Kidney capillary endothelial cell (primary cell): ENCODE results near the gene DOCK8.
"Not testable (repeated sequence)": the region's sequence is repeated elsewhere in the genome, so short reads cannot be mapped to it uniquely, and the experiment has no call there.

ENCODE experiments used
- DNase-seq: peaks from one replicate; pipeline ENCODE4 v3.0.0-alpha.2; 2018; ENCODE audit warnings: low spot score

The DOCK8 gene

DNA sequence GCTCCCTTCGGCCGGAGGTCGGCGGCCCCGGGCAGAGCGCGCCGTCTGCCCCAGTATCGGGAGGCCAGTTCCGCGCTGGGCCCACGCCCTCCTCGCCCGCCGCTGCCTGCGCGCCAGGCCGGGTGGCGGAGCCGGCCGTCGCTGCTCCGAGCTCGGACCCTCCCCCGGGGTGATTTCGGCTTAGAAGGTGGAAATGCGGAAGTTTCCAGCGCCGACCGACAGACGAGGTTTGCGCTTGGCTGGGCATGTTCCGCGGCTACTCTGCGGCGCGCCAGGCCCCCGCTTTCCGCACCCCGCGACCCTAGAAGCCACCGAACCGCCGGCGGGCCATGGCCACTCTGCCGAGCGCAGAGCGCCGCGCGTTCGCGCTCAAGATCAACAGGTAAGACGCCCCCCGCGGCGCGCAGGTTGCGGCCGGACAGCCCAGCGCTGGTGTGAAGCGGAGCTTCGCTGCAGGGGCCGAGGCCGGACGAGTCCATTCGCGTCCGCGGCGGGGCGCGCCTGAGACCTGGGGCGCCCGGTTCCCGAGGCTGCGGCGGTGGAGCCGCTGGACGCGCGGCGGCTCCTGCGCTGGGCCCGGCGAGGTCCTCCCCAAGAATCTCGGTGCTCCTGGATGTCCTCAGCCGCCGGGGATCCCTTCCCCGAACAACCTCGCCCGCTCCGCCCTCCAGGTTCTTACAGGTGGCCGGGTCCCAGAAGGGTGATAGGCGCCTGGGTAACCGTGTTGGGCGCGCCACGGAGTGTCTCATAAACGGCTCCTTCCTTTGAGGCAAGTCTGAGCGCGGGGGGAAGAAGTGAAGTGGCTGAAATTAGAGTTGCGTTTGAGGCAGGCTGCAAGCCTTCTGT is at the start of gene DOCK8:
DOCK8 (plus strand) TSS at position 218 of the 846 bp plus-strand sequence; CDS start at position 330, 112 bp downstream.
- DNase-seq, result peak; percentile 59

DNA sequence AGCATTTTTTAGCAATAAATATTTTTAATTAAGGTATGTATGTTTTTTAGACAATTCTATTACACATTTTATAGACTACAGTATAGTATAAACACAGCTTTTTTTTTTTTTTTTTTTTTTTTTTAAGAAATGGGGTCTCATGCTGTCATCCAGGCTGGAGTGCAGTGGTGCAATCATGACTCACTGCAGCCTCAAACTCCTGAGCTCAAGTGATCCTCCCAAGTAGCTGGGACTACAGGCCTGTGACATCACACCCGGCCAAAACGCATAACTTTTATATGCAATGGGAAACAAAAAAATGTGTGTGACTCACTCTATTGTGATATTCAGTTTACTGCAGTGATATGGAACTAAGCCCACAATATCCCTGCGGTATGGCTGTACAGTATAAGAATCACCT is 44.9 kb upstream of the DOCK8 start:
- DNase-seq, result not testable (repeated sequence)

DNA sequence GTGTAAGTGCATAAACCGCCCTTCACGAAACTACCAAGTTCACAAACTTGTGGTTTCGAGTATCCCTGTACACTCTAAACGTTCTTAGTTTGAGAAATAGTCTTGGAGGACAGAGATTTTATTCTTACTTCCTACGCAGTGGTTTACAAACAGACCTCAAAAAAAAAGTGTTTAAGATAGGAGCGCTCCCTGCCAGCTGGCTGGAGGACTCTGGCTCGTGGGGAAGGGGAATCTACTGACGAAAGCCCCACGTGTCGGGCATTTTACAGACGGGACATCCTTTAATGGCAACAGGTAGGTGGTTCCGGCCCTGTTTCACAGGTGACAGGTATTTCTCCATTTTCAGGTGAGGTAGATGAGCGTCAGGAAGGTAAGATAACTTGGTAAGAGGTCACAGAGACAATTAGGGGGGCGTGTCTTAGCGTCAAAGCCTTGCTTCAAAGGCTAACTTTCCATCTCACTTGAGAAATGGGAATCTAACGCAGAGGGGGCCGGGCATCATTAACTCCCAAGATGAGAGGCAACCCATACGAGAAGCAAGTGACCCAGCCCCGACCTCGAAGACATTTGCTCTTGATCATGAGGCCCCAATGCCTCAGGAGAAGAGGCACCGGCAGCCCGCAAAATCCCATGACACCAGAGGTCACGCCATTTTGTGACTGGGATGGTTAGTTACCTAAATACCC is 36.4 kb upstream of the DOCK8 start:
- DNase-seq, result not testable (repeated sequence)

DNA sequence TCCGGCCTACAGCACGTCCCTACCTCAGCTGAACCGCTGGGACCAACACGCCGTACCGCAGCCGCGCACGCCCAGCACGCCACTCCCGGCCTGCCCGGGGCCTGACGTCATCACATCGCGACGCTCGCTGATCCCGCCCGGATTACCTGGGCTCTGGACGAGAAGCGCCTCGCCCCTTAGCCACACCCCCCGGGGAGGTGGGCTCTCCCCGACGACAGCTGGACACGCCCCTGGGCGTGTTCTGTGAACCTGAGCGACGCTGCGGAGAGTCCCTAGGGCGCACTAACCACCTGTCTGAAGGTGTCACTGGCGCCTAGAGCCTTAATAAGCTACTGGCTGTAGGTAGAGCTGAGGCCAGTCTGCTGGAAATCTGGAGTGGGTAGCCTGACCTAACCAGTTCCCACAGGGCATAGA is 35.7 kb upstream of the DOCK8 start, which contains the start of gene ZNG1A:
ZNG1A (minus strand) TSS at position 87 of the 414 bp plus-strand sequence. CDS start 87 bp downstream, outside the sequence.
- peak; percentile 3 for DNase-seq

DNA sequence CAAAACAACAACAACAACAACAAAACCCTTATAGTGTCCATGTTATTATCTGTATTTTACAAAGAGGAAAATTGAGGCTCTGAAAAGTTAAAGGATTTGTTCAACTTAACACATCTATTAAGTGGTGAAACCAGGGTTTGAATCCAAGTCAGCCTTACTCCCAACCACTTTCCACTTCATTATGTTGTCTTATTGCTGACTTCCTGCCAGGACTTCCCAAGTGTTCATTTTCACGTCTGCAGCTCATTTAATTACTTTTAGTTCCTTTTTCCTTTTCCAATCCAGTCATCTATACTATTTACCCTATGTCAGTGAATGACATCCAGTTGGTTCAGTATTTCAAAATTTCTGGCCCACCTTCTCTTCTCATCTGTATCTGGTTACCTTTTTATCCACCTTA is 15.1 kb upstream of the DOCK8 start:
- not testable (repeated sequence) for DNase-seq

DNA sequence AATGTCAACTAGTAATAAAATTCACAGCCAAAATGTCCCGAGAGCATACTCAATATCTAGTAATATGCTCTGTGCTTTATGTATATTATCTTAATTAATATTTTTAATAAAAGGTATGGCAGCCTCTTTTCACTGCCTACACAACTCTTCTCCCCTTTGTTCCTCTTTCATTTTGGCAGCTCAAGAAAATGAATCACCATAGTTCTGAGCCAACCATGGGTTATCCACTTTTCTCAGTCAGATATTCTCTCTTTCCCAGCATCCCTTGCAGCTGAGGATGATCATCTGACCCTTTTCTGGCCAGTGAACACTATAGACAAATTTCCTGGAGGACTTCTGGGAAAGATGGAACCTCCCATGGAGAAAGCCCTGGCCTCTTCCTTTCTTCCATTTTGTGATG is 8.2 kb upstream of the DOCK8 start:
- no peak for DNase-seq

DNA sequence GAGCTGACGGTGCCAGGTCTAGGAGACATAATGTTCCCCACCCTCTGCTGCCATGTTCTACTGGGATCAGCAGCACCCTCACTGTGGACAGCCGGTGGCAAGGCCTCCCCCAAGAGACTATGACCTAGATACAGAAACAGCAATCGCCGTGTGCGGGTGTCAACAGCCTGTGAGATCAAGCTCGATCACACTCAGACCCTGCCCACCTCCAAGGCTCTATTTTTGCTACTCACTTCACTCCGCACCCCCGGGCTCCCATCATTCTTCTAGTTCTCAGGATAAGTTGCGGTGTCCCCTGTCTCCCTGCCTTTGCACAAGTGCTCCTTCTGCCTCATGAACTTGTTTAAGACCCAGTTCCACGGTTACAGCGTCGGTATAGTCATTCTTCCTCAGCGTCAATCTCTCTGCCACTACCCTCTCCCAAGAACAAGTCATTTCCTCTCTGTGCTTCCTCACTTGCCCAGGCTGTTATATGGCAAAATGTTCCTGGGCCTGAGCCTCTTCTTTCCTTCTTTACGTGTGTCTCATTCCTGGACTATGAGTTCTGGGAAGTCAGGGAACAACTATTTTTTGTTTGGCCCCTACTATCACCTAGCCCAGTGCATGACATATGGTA is 5.4 kb upstream of the DOCK8 start:
- peak; percentile 66 for DNase-seq

DNA sequence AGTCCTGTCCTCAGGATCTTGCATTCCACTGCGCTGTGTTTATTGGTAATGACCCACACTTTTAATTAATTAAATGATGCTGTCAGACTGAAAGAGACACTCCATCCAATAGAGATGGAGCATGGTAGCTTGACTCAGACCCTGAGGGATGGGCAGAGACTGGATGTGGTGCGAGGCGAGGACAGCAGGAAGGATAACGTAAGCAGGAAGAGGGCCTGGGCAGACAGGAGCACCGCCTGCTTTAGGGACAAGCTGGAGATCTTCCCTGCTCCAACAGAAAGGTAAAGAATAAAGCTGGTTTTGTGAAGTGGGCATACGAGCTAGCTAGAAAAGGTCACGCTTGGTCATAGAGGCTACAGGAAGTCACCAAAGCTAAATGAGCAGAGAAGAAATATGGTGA is 3.6 kb upstream of the DOCK8 start:
- DNase-seq, result no peak

DNA sequence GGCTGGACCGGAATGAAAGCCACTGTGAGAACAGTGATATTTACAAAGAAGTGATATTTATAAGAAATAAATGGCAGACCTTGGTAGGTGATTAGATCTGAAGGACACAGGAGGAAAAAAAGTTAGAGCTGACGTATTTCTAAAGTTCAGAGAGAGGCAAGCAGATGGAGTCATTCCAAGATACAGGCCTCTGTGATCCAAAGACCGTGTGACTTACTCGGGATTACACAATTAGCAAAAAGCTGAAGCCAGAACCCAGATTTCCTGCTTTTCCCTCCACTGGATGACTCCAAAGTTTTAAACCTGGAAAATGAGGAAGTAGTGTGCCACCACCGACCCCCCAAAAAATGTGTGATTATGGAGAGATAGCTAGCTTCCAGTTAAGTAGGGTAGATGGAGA is 3.1 kb upstream of the DOCK8 start:
- DNase-seq, result no peak

DNA sequence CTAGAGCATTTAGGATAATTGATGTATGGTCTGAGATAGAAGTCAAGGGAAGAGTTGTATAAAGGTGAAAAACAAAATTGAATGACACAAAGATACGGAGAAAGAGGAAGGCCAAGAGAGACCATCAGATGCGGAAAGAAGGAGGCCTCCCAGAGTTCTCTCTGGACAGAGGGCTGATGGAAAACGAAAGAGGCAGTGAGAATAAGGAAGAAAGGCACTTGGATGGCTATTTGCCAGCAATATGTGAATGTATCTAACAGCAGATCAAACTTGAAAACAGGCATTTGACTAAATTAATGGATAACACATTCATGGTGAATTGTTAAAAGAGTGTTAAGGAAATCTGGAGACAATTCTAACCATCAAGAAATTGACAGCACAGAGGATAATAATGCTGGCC is 2.4 kb upstream of the DOCK8 start:
- DNase-seq, result no peak

DNA sequence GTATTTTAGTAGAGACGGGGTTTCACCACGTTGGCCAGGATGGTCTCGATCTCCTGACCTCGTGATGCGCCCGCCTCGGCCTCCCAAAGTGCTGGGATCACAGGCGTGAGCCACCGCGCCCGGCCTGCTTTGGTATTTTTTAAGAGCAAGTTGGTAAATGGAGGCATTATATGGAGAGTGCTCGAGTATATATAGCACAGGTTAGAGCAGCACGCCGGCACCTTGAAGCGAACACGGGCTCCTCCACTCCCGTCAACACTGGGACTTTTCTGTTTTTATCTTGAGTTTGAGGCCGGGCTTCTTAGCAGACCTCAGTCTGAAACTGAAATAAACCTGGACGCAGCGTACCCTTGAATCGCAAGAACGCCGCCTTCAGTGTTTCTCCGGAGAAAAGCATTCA is 764 bp upstream of the DOCK8 start:
- DNase-seq, result not testable (repeated sequence)

DNA sequence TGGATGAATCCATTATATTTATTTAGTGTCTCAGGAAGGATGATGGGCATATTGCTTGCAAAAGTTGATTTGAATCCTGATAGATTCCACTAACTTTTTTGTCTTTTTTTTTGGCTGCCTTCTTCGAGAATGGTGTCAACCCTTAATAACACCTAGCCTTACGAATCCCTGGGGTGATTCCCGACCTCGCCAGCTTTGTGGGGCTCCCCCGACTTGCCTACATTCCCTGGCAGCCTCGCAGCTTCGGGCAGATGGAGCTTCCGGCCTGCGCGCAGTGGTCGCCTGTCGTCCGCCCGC is 366 bp upstream of the DOCK8 start:
- DNase-seq, result no peak

DNA sequence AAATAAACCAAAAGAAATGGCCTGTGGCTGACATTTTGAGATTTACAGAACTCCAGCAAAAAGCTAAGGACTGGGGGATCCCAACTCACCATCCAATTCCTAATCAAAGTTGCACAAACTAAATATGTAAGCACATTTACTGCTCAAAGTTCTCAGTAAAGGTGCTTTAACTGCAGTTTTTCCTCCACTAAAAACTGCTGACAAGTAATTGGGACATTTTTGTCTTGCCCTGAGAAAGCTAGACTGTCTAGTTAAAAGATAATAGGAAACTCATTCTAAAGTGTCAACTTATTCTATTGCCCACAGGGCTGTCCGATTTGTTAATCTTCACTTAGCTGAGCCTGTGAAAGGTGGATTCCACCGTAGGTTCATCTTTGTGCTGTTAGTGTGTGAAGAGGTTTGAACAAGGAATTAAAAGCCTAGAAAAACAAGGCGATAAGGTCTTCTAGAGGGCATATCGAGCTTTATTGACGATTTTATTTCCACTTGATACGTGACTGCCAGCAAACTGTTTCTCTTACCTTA is 1.0 kb downstream of the DOCK8 start:
- DNase-seq, result no peak

DNA sequence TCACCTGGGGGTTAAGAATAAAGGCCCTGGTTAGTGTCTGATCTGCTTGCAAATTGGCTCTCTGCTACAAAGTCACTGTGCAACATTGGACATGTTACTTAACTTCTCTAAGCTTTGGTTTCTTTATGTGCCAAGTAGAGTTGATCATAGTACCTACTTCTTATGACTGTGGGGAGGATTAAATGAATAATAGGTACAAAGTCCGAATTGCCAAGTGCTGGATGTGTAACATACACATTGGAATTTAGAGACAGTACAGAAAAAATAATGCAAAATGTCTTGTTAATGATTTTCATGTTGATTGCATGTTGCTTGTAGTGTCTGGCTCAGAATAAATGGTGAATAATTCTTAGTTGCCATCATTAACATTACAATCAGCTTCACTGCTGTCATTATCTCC is 2.2 kb downstream of the DOCK8 start:
- DNase-seq, result no peak

DNA sequence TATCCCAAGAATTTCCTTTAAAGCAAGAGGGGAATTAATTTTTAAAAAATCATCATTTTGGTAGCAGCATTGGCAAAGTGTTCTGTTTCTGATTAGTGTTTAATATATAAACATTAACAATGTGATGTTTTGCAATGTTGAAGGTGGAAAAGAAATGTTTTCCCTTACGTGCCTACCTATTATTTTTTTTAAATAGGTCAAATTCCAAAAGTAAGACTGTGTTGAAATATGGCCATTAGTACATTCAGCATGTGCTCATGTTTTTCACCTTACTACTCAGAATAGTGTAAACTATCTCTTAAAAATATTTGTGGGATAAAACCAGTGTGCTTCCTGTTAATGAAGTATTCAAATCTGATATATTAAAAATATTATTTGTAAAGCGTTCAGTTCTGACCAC is 3.3 kb downstream of the DOCK8 start:
- no peak for DNase-seq

DNA sequence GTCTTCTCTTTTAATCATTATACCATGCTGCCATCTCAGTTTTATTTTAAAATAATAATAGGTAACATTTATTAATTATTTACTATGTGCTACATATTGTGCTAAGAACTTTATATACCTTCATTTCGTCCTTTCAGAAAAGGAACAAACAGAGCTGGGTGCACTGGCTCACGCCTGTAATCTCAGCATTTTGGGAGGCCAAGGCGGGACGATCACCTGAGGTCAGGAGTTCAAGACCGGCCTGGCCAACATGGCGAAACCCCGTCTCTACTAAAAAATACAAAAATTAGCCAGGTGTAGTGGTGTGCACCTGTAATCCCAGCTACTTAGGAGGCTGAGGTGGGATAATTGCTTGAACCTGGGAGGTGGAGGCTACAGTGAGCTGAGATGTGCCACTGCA is 4.4 kb downstream of the DOCK8 start:
- not testable (repeated sequence) for DNase-seq

DNA sequence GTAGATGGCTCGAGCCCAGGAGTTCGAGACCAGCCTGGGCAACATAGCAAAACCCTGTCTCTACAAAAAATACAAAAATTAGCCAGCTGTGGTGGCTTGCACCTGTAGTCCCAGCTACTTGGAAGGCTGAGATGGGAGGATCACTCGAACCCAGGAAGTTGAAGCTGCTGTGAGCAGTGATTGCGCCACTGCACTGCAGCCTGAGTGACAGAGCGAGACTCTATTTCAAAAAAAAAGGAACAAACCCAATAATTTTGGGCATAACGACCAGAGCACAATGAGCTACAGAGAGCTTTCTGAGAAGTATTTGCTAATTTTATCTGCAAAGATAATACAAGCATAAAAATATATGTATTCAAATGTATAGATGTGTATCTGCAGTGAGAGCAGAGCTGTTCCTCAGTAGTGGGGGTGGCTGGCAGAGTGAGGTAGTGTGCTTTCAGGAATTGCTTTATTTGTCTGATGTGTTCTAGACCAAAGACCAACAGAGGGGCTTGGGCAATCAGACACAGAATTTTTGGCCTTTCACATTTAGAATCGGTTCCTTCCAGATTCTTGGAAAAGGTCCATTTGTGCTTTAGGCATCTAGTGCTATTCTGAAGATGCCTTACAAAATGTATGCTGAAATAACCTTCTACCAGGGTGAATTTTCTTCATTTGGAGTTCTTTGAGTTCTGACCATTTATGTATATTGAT is 5.2 kb downstream of the DOCK8 start:
- DNase-seq, result no peak

DNA sequence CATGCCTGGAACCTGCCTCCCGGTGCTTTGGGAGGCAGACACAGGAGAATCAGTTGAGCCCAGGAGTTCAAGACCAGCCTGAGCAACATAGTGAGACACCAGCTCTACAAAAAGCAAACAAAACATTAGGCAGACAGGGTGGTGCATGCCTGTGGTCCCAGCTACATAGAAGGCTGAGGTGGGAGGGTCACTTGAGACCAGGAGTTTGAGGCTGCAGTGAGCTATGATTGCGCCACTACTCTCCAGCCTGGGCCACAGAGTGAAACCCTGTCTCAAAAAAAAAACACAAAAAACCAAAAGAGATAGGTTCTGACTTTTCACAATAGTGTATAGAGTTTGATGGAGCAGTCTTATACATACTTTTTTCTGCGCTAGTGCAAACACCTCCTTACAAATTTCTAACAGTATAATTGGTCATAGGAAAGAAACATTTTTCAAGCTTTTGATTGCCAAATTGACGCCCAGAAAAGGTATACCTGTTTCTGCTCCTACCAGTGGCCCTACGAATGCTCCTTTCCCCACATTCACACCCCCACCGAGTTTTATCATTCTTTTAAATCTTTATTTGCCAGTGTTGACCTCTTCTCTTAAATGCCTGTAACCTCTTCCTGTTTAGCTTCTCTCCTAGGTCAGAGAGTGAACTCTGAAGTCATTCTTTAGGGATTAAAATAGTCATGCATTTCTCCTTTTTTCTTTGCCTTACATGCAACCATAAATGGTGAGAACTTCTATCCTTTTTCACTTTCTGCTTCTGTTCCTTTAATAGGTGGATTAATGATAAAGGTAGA is 7.5 kb downstream of the DOCK8 start:
- DNase-seq, result no peak

DNA sequence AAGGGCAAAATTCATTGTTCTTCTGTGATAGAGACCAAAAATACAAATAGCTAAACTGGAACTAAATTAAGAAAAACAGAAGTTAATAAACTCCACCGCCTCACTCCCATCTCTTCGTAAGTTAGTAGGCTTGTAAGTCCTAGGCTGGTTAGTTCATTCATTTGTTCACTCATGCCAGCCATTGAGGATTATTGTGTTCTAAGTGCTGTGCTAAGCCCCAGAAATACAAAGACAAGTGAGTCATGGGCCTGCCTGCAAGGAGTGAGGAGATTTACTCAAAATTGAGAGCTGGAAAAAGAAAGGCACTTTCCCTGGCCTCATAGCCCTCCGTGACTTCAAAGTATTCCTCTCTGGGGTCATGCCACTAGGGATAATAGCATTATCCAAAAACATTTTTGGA is 8.5 kb downstream of the DOCK8 start:
- no peak for DNase-seq

DNA sequence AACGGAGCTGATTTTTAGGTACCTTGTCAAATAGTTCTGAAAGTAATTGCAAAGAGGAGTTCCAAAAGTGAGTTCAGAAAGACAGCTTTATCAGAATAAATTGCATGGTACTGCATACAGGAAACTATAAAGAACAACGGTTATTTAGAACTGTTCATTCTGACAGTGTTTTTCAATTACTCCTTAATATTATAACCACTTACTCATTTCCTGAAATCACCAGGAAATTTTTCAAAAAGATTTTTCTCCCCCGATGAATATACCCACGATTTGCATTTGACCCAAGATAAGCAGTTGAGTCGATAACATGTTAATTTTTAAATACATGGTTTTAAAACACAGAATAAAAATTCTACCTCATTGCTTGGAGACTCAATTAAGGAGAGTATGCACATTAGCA is 9.4 kb downstream of the DOCK8 start:
- DNase-seq, result no peak
